ENCODE data around the gene ARL8B. TPM values are rescaled to one million over a fixed set of nuclear protein-coding genes. Genes with fewer than 3 reads are reported as not detected.
"Not testable (repeated sequence)": the region's sequence is repeated elsewhere in the genome, so short reads cannot be mapped to it uniquely, and the experiment has no call there.

The ARL8B gene
- total RNA-seq, 1 donor from 2014 or later = 37.9 TPM

DNA sequence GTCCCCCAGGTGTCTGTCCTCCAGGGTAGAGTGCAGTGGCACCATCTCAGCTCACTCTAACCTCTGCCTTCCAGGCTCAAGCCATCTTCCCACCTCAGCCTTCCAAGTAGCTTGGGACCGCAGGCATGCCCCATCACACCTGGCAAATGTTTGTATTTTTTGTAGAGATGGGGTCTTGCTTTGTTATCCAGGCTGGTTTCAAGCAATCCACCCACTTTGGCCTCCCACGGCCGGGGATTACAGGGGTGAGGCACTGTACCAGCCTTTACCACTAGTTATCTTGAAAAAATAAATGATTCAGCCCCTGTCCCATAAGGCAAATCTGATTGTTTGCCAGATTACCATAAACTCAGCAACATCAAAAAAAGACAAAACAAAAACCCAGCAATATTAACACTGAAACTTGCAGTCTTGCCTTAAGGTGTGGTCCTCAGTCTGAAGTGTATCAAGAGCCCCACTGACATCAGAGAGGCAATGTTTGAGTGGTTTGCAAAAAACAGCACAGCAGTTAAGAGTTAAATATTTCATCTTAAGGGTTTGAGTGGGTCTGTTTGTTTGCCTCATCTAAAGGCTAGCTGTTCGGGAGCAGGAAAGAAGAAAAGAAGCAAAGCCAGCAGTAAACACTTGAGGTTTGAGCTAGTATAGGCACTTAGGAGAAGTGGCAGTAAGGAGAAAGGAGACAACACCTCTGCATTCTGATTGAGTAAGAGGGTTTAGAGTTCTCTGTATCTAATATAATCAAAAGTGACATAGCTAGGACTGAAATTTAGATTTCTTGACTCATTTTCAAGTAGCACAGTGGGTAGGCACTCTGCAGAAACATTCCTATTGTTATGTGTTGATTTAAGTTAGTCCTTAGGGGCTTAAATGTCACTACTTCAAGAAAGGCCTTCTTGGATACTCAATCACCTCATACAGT is 39.1 kb downstream of the ARL8B start:
- peak overlapping the region; percentile 50 for H3K27ac Mint-ChIP-seq
- H3K4me1 Mint-ChIP-seq (ENCODE audit: low read depth) = peaks cover 32% of the 10 kb centered on the region
- peaks cover 2% of the 10 kb centered on the region for H3K36me3 Mint-ChIP-seq (ENCODE audit: low read depth)
- DNase-seq (ENCODE audit: low spot score) = no peak
- no peaks in the 10 kb centered on the region for H3K9me3 Mint-ChIP-seq
- H3K4me3 Mint-ChIP-seq (ENCODE audit: low read depth) = no peak overlapping the region
- intact Hi-C loops (cut with micrococcal nuclease) = loop anchor here (1.0 to 2.0 kb wide), 2 partner anchors 9 to 38 kb away; partner anchors contain the start of gene ARL8B
- no peaks in the 10 kb centered on the region for H3K27me3 Mint-ChIP-seq (ENCODE audit: low read depth)

DNA sequence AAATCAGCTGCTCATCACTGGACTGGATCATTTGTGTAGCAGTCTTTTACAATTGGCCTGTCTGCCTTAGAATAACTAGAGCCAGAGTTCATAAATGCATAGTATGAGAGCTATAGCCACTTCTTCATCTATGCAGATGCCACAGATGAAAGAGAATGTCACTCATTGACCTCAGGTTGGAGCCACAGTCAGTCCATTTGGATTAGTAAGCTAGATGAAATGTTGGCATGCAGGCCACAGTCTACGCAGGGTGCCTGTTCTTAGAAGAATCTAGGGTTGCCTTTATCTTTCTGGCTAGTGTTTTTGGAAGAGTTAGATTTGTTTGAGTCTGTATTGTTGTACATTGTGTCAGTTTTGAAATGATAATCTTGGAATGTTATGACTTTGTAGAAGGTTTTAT is 40.0 kb downstream of the ARL8B start:
- peaks cover 34% of the 10 kb centered on the region for H3K4me1 Mint-ChIP-seq (ENCODE audit: low read depth)
- H3K9me3 Mint-ChIP-seq = no peaks in the 10 kb centered on the region
- no peak overlapping the region for H3K4me3 Mint-ChIP-seq (ENCODE audit: low read depth)
- no peaks in the 10 kb centered on the region for H3K27me3 Mint-ChIP-seq (ENCODE audit: low read depth)
- DNase-seq (ENCODE audit: low spot score) = no peak
- no peak overlapping the region for H3K27ac Mint-ChIP-seq
- intact Hi-C loops (cut with micrococcal nuclease) = no loop called here
- peaks cover 6% of the 10 kb centered on the region for H3K36me3 Mint-ChIP-seq (ENCODE audit: low read depth)

DNA sequence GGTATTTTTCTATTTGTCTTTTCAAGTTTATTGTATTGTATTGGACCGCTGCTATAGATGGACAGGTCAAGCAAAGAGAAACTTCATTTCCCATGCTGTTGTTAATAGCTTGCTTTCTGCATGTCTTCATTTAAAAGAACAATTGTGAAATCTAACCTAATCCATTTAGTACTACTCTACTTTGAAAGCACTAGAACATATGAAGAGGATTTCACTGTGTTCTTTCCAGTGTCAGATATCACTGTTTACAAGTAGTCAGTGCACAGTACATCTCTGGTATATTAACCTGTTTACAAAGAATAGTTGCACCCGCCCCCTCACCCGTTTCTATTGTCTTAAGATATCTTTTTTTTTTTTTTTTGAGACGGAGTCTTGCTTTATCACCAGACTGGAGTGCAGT is 43.6 kb downstream of the ARL8B start:
- intact Hi-C loops (cut with micrococcal nuclease) = no loop called here
- H3K9me3 Mint-ChIP-seq = no peaks in the 10 kb centered on the region
- H3K27ac Mint-ChIP-seq = no peak overlapping the region
- H3K4me1 Mint-ChIP-seq (ENCODE audit: low read depth) = peaks cover 34% of the 10 kb centered on the region
- H3K27me3 Mint-ChIP-seq (ENCODE audit: low read depth) = no peaks in the 10 kb centered on the region
- peaks cover 6% of the 10 kb centered on the region for H3K36me3 Mint-ChIP-seq (ENCODE audit: low read depth)
- no peak for DNase-seq (ENCODE audit: low spot score)
- H3K4me3 Mint-ChIP-seq (ENCODE audit: low read depth) = no peak overlapping the region

DNA sequence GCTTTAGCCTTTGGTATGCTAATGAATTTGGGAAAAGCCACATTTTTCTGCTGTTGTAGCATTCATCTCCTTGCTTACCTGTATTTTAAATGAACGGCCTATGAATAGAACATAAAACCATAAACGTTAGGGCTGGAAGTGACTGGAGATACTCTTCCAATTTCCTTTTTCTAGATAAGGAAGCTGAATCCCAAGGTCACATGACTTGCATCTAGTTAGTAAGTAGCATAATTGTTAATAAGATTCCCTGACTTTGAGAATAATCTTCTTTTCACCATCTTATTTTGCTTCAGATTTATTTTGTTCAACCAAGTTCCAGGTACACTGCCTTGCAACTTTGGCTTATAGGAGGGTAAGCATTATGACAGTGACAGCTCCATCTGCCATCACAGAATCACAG is 44.8 kb downstream of the ARL8B start:
- no peak for DNase-seq (ENCODE audit: low spot score)
- Mint-ChIP-seq H3K27me3 (ENCODE audit: low read depth) (no peaks in the 10 kb centered on the region), H3K27ac (no peak overlapping the region), H3K4me3 (ENCODE audit: low read depth) (no peak overlapping the region), H3K9me3 (no peaks in the 10 kb centered on the region), H3K4me1 (ENCODE audit: low read depth) (peaks cover 23% of the 10 kb centered on the region), H3K36me3 (ENCODE audit: low read depth) (peaks cover 12% of the 10 kb centered on the region)
- intact Hi-C loops (cut with micrococcal nuclease) = no loop called here

DNA sequence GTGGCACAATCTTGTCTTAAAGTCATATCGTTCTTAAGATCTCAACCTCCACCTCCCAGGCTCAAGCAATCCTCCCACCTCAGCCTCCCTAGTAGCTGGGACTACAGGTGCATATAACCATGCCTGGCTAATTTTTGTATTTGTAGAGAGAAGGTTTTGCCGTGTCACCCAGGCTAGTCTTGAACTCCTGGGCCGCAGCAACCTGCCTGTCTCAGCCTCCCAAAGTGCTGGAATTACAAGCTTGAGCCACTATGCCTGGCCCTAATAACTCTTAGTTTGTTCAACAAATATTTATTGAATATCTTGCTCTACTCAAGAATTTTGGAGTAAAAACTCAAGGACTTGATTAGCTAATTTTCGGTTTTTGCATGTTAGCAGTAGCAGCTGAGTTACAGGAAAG is 46.0 kb downstream of the ARL8B start:
- Mint-ChIP-seq H3K4me3 (ENCODE audit: low read depth) (no peak overlapping the region), H3K4me1 (ENCODE audit: low read depth) (peaks cover 18% of the 10 kb centered on the region), H3K27ac (no peak overlapping the region), H3K36me3 (ENCODE audit: low read depth) (peaks cover 19% of the 10 kb centered on the region), H3K27me3 (ENCODE audit: low read depth) (no peaks in the 10 kb centered on the region), H3K9me3 (no peaks in the 10 kb centered on the region)
- intact Hi-C loops (cut with micrococcal nuclease) = no loop called here
- DNase-seq (ENCODE audit: low spot score) = no peak

DNA sequence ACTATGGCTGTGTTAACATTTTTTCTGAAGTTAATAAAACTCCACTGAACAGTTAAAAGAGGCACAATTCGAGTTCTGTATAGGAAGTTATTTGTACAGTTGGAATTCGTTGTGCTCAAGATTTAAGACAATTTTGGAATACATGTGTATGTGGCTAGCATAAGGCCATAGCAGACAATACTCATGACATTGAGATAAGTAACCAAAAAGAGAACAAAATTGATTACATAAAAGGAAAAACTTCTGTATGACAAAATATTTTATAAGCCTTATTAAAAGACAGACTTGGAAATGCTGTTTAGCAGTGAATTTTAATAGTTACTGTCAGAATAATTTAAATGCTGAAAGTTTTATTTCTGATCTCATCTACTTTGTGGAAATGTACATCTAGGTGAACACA is 47.7 kb downstream of the ARL8B start:
- DNase-seq (ENCODE audit: low spot score) = no peak
- intact Hi-C loops (cut with micrococcal nuclease) = no loop called here
- peaks cover 17% of the 10 kb centered on the region for H3K4me1 Mint-ChIP-seq (ENCODE audit: low read depth)
- no peak overlapping the region for H3K27ac Mint-ChIP-seq
- no peaks in the 10 kb centered on the region for H3K9me3 Mint-ChIP-seq
- H3K27me3 Mint-ChIP-seq (ENCODE audit: low read depth) = no peaks in the 10 kb centered on the region
- H3K36me3 Mint-ChIP-seq (ENCODE audit: low read depth) = peaks cover 27% of the 10 kb centered on the region
- H3K4me3 Mint-ChIP-seq (ENCODE audit: low read depth) = no peak overlapping the region

DNA sequence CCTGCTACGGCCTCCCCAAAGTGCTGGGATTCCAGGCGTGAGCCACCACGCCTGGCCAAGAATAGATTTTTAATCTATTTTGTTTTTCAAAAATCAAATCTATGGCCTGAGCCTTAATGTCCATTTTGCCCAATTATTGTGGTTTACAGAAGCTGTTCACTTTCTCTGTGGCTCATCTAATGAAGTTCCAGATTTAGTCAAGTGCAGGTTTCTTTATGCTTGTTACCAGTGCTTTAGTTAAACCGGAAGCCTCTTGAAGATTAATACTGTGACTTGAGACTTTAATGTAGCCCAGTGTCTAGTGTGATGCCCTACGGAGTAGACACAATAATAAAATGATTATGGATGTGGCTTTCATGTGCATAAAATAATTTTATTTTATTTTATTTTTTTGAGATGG is 48.9 kb downstream of the ARL8B start:
- Mint-ChIP-seq H3K4me3 (ENCODE audit: low read depth) (no peak overlapping the region), H3K4me1 (ENCODE audit: low read depth) (peaks cover 9% of the 10 kb centered on the region), H3K9me3 (no peaks in the 10 kb centered on the region), H3K36me3 (ENCODE audit: low read depth) (peaks cover 33% of the 10 kb centered on the region), H3K27me3 (ENCODE audit: low read depth) (no peaks in the 10 kb centered on the region), H3K27ac (no peak overlapping the region)
- intact Hi-C loops (cut with micrococcal nuclease) = no loop called here
- no peak for DNase-seq (ENCODE audit: low spot score)

DNA sequence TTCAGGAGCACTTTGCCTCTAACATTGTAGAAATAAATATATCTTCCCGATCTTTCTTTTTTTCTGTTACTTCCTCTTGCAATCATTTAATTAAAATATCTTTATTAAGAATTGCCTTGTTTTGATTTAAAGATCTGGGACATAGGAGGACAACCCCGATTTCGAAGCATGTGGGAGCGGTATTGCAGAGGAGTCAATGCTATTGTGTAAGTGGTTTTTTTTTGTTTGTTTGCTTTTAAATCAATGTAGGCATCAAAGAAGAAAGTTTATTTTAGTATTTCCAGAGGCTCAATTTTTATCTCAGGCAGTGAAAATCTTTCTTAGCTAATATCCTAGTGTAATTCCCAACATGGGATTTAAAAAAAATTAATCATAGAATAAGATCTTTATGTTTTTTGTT is 49.9 kb downstream of the ARL8B start:
- no peak overlapping the region for H3K27ac Mint-ChIP-seq
- H3K9me3 Mint-ChIP-seq = no peaks in the 10 kb centered on the region
- no peak overlapping the region for H3K4me3 Mint-ChIP-seq (ENCODE audit: low read depth)
- peaks cover 6% of the 10 kb centered on the region for H3K4me1 Mint-ChIP-seq (ENCODE audit: low read depth)
- peaks cover 27% of the 10 kb centered on the region for H3K36me3 Mint-ChIP-seq (ENCODE audit: low read depth)
- no peak for DNase-seq (ENCODE audit: low spot score)
- no peaks in the 10 kb centered on the region for H3K27me3 Mint-ChIP-seq (ENCODE audit: low read depth)
- intact Hi-C loops (cut with micrococcal nuclease) = no loop called here

DNA sequence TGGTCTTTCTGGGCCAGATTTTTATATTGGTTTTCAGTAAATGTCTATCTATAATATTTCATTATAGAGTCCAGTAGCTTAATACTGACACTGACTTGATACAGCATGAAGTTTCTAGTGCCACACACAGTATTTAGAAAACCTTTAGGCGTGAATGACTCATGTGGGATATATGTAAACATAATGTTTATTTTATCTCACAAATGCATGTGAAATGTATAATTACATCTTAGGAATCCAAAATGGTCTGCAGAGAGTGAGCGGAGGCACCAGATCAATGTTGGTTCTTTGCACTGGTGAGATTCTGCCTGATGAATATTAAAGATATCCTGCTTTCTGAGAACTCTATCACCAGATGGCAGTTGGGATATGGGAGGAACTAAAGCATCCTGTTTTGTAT is 56.9 kb downstream of the ARL8B start:
- DNase-seq (ENCODE audit: low spot score); H3K27ac Mint-ChIP-seq; H3K9me3 Mint-ChIP-seq; H3K27me3 Mint-ChIP-seq (ENCODE audit: low read depth); H3K4me3 Mint-ChIP-seq (ENCODE audit: low read depth); H3K4me1 Mint-ChIP-seq (ENCODE audit: low read depth); intact Hi-C loops (cut with micrococcal nuclease): not testable (repeated sequence)
- peaks cover 50% of the 10 kb centered on the region for H3K36me3 Mint-ChIP-seq (ENCODE audit: low read depth)

DNA sequence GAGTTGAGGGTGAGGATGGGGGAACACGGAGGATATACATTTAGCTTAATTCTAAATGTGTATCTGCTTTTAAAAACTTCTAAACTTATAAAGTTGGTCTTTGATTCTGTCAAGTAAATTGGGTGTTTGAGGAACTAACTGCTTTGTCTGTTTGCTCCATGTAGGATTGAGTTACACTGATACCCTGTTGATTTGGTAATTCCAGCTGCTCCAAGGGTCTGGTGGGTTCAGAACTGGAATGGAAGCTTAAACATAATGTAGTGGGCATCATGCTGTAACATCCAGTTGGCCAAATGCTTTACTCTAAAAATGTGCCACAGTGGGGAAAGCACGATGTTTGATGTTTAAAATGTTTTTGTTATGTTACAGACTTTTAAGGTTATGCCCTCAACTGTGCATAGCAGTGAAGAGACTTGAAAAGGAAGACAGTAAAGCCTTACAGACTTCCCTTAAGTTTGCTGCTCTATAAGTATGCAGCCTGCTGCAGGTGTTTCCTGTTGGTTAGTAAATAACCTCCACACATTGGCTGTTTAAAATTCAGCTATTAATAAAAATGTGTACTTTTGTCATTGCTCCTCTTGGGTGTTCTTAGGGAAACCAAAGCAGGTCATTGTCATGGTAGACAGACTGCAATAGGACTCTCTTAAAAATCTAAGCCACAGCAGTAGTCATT is 59.5 kb downstream of the ARL8B start:
- H3K27ac Mint-ChIP-seq = no peak overlapping the region
- no peaks in the 10 kb centered on the region for H3K9me3 Mint-ChIP-seq
- intact Hi-C loops (cut with micrococcal nuclease) = no loop called here
- peaks cover 54% of the 10 kb centered on the region for H3K36me3 Mint-ChIP-seq (ENCODE audit: low read depth)
- no peak overlapping the region for H3K4me3 Mint-ChIP-seq (ENCODE audit: low read depth)
- peaks cover 13% of the 10 kb centered on the region for H3K4me1 Mint-ChIP-seq (ENCODE audit: low read depth)
- DNase-seq (ENCODE audit: low spot score) = no peak
- no peaks in the 10 kb centered on the region for H3K27me3 Mint-ChIP-seq (ENCODE audit: low read depth)

DNA sequence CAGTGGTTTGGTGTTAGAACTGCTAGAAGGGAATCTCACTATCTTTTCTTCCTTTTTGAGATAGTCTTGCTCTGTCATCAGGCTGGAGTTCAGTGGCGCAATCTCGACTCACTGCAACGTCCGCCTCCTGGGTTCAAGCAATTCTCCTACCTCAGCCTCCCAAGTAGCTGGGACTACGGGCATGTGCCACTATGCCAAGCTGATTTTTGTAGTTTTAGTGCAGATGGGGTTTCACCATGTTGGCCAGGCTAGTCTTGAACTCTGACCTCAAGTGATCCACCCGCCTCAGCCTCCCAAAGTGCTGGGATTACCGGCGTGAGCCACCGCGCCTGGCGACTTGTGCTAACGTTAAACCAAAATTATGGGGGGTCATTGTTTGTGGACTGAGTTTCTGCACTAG is 61.6 kb downstream of the ARL8B start:
- H3K4me1 Mint-ChIP-seq (ENCODE audit: low read depth) = peaks cover 14% of the 10 kb centered on the region
- H3K4me3 Mint-ChIP-seq (ENCODE audit: low read depth); H3K9me3 Mint-ChIP-seq; DNase-seq (ENCODE audit: low spot score); intact Hi-C loops (cut with micrococcal nuclease); H3K27me3 Mint-ChIP-seq (ENCODE audit: low read depth); H3K27ac Mint-ChIP-seq: not testable (repeated sequence)
- H3K36me3 Mint-ChIP-seq (ENCODE audit: low read depth) = peaks cover 46% of the 10 kb centered on the region

DNA sequence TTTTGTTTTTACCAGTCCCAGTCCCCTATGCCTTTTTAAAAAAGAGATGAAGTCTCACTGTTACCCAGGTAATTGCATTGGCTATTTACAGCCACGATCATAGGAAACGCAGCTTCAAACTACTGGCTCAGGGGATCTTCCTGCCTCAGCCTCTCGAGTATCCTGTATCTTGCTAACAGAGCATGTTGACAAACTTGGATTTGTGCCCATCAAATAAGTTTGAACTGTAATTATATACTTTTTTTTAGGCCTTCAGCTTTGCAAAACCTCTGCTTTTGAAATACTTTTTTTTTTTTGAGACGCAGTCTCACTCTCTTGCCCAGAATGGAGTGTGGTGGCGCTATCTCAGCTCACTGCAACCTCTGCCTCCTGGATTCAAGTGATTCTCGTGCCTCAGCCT is 62.4 kb downstream of the ARL8B start:
- Mint-ChIP-seq H3K36me3 (ENCODE audit: low read depth) (peaks cover 46% of the 10 kb centered on the region), H3K27me3 (ENCODE audit: low read depth) (no peaks in the 10 kb centered on the region), H3K4me3 (ENCODE audit: low read depth) (no peak overlapping the region), H3K9me3 (no peaks in the 10 kb centered on the region), H3K27ac (no peak overlapping the region), H3K4me1 (ENCODE audit: low read depth) (peaks cover 9% of the 10 kb centered on the region)
- DNase-seq (ENCODE audit: low spot score) = no peak
- intact Hi-C loops (cut with micrococcal nuclease) = no loop called here

DNA sequence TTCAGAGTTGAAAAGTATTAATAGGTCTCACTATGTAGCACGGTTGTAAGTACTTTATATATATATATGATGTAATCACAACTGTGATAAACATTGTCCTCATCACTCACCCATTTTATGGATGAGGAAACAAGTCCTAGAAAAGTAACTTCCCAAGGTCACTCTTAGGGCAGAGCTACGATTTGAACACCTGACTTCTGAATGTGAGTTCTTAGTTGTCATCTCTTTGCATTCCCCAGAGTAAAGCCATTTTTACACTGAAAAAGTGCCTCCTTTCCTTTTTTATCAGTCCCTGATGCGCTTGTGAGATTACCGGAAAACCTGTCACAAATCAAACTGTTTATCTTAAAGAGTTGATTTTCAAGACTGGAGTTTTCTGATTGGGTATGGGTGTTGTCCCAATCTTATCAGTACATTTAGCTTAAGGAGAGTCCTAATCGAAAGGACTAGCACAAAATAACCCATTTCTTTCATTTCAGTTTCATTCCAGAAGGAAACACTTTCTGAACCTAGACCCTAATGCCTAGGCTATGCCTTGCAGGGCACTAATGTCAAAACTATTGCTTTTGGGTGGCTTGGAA is 63.1 kb downstream of the ARL8B start:
- Mint-ChIP-seq H3K9me3 (no peaks in the 10 kb centered on the region), H3K36me3 (ENCODE audit: low read depth) (peaks cover 46% of the 10 kb centered on the region), H3K27ac (no peak overlapping the region), H3K27me3 (ENCODE audit: low read depth) (no peaks in the 10 kb centered on the region), H3K4me3 (ENCODE audit: low read depth) (no peak overlapping the region), H3K4me1 (ENCODE audit: low read depth) (peaks cover 13% of the 10 kb centered on the region)
- intact Hi-C loops (cut with micrococcal nuclease) = loop anchor here (5.0 kb wide), 1 partner anchor 48 kb away; no protein-coding TSS in a partner anchor
- DNase-seq (ENCODE audit: low spot score) = no peak

Data from activated T-helper 2 cell treated with anti-CD3 and anti-CD28 coated beads, Interferon-gamma antibody, Interleukin-2, Interleukin-4, amounts not matched to agents 10 μg/mL and 5 μg/mL and 100 μg/mL, durations not matched to agents 14 hours and 24 hours and 36 hours (primary cell).